ENCODE measurements around the gene SH3PXD2A.

Gene SH3PXD2A

GRCh38 chr10:103828587-103829197 is 26.7 kb downstream of the SH3PXD2A start:
- no peak for TF ChIP-seq CTCF (IDR thresholded peaks at IDR 0.05)

GRCh38 chr10:103828107-103828506 is 27.3 kb downstream of the SH3PXD2A start:
- no peak for TF ChIP-seq CTCF (IDR thresholded peaks at IDR 0.05)

GRCh38 chr10:103826885-103827284 is 28.5 kb downstream of the SH3PXD2A start:
- no peak for TF ChIP-seq CTCF (IDR thresholded peaks at IDR 0.05)

GRCh38 chr10:103824281-103824680 is 31.1 kb downstream of the SH3PXD2A start:
- no peak for TF ChIP-seq CTCF (IDR thresholded peaks at IDR 0.05)

- no peak for TF ChIP-seq CTCF (IDR thresholded peaks at IDR 0.05)
Measured at GRCh38 chr10:103823706-103824272, 31.6 kb downstream of the SH3PXD2A start.

GRCh38 chr10:103822800-103823199 is 32.6 kb downstream of the SH3PXD2A start:
- no peak for TF ChIP-seq CTCF (IDR thresholded peaks at IDR 0.05)

GRCh38 chr10:103822107-103822716 is 33.2 kb downstream of the SH3PXD2A start:
- no peak for TF ChIP-seq CTCF (IDR thresholded peaks at IDR 0.05)
